ENCODE data around the gene CFDP1. TPM values are rescaled to one million over a fixed set of nuclear protein-coding genes. Genes with fewer than 3 reads are reported as not detected.

CFDP1 gene
- polyA plus RNA-seq, 3 donors: 12.9 to 23.2 (median 19.0) TPM

DNA sequence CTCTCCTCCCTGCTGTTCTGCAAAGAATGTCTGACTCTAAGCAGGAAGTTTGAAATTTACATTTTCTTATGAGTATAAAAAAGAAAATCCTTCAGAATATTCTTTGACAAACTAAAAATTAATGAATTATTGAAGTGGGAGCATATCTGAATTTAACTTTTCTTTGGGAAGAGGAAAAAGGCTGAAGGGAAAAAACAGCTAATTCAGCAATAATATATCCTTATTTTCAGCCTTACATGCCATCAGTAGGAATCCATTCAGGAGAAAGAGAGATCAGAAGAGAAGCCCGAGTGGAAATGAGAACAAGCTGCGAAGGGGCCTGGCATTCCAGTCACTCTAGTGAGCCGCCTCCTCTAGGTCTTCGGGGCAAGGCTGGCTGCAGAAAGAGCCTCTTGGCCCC is 140.1 kb downstream of the CFDP1 start:
- Histone ChIP-seq H2AFZ (ENCODE audit: insufficient read depth, low read depth, low read length, poor library complexity, severe bottlenecking) (no peak overlapping the region), H3K27me3 (ENCODE audit: control insufficient read depth in 2 of 2, insufficient read depth in 2 of 2, low read length in 2 of 2) (peaks cover 0 to 6% of the 10 kb centered on the region in 2 donors), H3K9ac (ENCODE audit: insufficient read depth, low read length, poor library complexity, severe bottlenecking) (no peak overlapping the region), H3K4me3 (replicated peaks in 1 of 3; ENCODE audit: low read depth in 2 of 3, low read length in 3 of 3) (no peak overlapping the region), H3K4me1 (ENCODE audit: control insufficient read depth in 1 of 2, insufficient read depth in 2 of 2, low read length in 2 of 2) (no peaks in the 10 kb centered on the region), H3K36me3 (replicated peaks in 1 of 2; ENCODE audit: control insufficient read depth in 1 of 2, insufficient read depth in 2 of 2, low read length in 2 of 2) (peaks cover 4 to 63% of the 10 kb centered on the region in 2 donors), H4K20me1 (ENCODE audit: insufficient read depth, low read length) (no peaks in the 10 kb centered on the region), H3K9me3 (replicated peaks in 1 of 2; ENCODE audit: control insufficient read depth in 1 of 2, insufficient read depth in 1 of 2, low read length in 2 of 2) (no peaks in the 10 kb centered on the region), H3K4me2 (replicated peaks; ENCODE audit: extremely low read depth, low read length, poor library complexity, severe bottlenecking) (no peak overlapping the region), H3K27ac (ENCODE audit: low read depth in 1 of 2, low read length in 2 of 2) (no peak overlapping the region), H3K79me2 (ENCODE audit: insufficient read depth, low read length) (no peaks in the 10 kb centered on the region)
- peaks cover 88 to 89% of the 10 kb centered on the region in 2 donors for H3K36me3 Mint-ChIP-seq
- H3K9me3 Mint-ChIP-seq: peaks cover 0 to 4% (median 0%) of the 10 kb centered on the region in 7 donors
- TF ChIP-seq, protein P1, sequence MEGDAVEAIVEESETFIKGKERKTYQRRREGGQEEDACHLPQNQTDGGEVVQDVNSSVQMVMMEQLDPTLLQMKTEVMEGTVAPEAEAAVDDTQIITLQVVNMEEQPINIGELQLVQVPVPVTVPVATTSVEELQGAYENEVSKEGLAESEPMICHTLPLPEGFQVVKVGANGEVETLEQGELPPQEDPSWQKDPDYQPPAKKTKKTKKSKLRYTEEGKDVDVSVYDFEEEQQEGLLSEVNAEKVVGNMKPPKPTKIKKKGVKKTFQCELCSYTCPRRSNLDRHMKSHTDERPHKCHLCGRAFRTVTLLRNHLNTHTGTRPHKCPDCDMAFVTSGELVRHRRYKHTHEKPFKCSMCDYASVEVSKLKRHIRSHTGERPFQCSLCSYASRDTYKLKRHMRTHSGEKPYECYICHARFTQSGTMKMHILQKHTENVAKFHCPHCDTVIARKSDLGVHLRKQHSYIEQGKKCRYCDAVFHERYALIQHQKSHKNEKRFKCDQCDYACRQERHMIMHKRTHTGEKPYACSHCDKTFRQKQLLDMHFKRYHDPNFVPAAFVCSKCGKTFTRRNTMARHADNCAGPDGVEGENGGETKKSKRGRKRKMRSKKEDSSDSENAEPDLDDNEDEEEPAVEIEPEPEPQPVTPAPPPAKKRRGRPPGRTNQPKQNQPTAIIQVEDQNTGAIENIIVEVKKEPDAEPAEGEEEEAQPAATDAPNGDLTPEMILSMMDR (IDR thresholded peaks at IDR 0.05): no peak
- WGBS (ENCODE audit: insufficient coverage): 92% methylated on average over 3 of the region's 4 CpGs
- no peak for DNase-seq
- H3K4me1 Mint-ChIP-seq: no peaks in the 10 kb centered on the region
- H3K4me3 Mint-ChIP-seq: no peak overlapping the region
- H3K27ac Mint-ChIP-seq: no peak overlapping the region
- intact Hi-C loops (cut with micrococcal nuclease): no loop called here
- peaks cover 6 to 48% (median 20%) of the 10 kb centered on the region in 3 donors for H3K27me3 Mint-ChIP-seq (ENCODE audit: low read depth in 3 of 3)

- no peaks in the 10 kb centered on the region for H3K4me1 Mint-ChIP-seq
- Histone ChIP-seq H3K27me3 (ENCODE audit: control insufficient read depth in 2 of 2, insufficient read depth in 2 of 2, low read length in 2 of 2) (peaks cover 0 to 8% of the 10 kb centered on the region in 2 donors), H2AFZ (ENCODE audit: insufficient read depth, low read depth, low read length, poor library complexity, severe bottlenecking) (no peak overlapping the region), H3K4me2 (replicated peaks; ENCODE audit: extremely low read depth, low read length, poor library complexity, severe bottlenecking) (no peak overlapping the region), H3K9me3 (replicated peaks in 1 of 2; ENCODE audit: control insufficient read depth in 1 of 2, insufficient read depth in 1 of 2, low read length in 2 of 2) (no peaks in the 10 kb centered on the region), H3K4me3 (replicated peaks in 1 of 3; ENCODE audit: low read depth in 2 of 3, low read length in 3 of 3) (no peak overlapping the region), H3K27ac (ENCODE audit: low read depth in 1 of 2, low read length in 2 of 2) (no peak overlapping the region), H3K36me3 (replicated peaks in 1 of 2; ENCODE audit: control insufficient read depth in 1 of 2, insufficient read depth in 2 of 2, low read length in 2 of 2) (peaks cover 4 to 58% of the 10 kb centered on the region in 2 donors), H3K9ac (ENCODE audit: insufficient read depth, low read length, poor library complexity, severe bottlenecking) (no peak overlapping the region), H3K79me2 (ENCODE audit: insufficient read depth, low read length) (no peaks in the 10 kb centered on the region), H3K4me1 (ENCODE audit: control insufficient read depth in 1 of 2, insufficient read depth in 2 of 2, low read length in 2 of 2) (no peaks in the 10 kb centered on the region), H4K20me1 (ENCODE audit: insufficient read depth, low read length) (no peaks in the 10 kb centered on the region)
- DNase-seq: no peak
- peaks cover 83 to 89% of the 10 kb centered on the region in 2 donors for H3K36me3 Mint-ChIP-seq
- WGBS (ENCODE audit: insufficient coverage): no CpG with 5 or more reads among the region's 3 CpGs
- no peak overlapping the region for H3K27ac Mint-ChIP-seq
- peaks cover 0 to 4% (median 0%) of the 10 kb centered on the region in 7 donors for H3K9me3 Mint-ChIP-seq
- TF ChIP-seq, protein P1 (IDR thresholded peaks at IDR 0.05): no peak
- H3K27me3 Mint-ChIP-seq (ENCODE audit: low read depth in 3 of 3): peaks cover 9 to 49% (median 20%) of the 10 kb centered on the region in 3 donors
- intact Hi-C loops (cut with micrococcal nuclease): no loop called here
- no peak overlapping the region for H3K4me3 Mint-ChIP-seq
These were observed 140.6 kb downstream of the CFDP1 start for GRCh38 chr16:75292691-75293090.

Data from CD14-positive monocyte (primary cell).